GM23248 (cell line): ENCODE data around the gene MED17. TPM values are rescaled to one million over a fixed set of nuclear protein-coding genes. Genes with fewer than 3 reads are reported as not detected.

ENCODE experiments used
- DNase-seq: peaks from one replicate; pipeline ENCODE4 v3.0.0-alpha.2; 2015
- H2AFZ ChIP-seq: fragments of 200-600 bp; sonication (generic); 2 replicates; pipeline ENCODE4 v1.6.1; 2016; ENCODE audit warnings: antibody characterized with exemption
- H3F3A ChIP-seq: fragments of 200-600 bp; sonication (generic); 2 replicates; pipeline ENCODE4 v1.6.1; 2016; ENCODE audit warnings: mild to moderate bottlenecking, antibody characterized with exemption, mixed run types; ENCODE audit not compliant: insufficient read depth
- H3K27ac ChIP-seq: fragments of 200-600 bp; sonication (generic); 2 replicates; pipeline ENCODE4 v1.5.1; 2016; ENCODE audit warnings: mild to moderate bottlenecking
- H3K27me3 ChIP-seq: fragments of 200-600 bp; sonication (generic); replicated peaks from 2 replicates; pipeline ENCODE4 v1.6.1; 2016; ENCODE audit warnings: mild to moderate bottlenecking; ENCODE audit not compliant: insufficient read depth
- H3K36me3 ChIP-seq: fragments of 200-600 bp; sonication (generic); 2 replicates; pipeline ENCODE4 v1.6.1; 2016; ENCODE audit warnings: low read depth, mild to moderate bottlenecking
- H3K4me1 ChIP-seq: fragments of 200-600 bp; sonication (generic); 2 replicates; pipeline ENCODE4 v1.6.1; 2016; ENCODE audit warnings: mild to moderate bottlenecking; ENCODE audit not compliant: insufficient read depth
- H3K4me2 ChIP-seq: fragments of 200-600 bp; sonication (generic); one replicate; pipeline ENCODE4 v1.6.1; 2016; ENCODE audit warnings: mild to moderate bottlenecking; ENCODE audit not compliant: unreplicated experiment
- H3K4me3 ChIP-seq: fragments of 200-600 bp; sonication (generic); 2 replicates; pipeline ENCODE4 v1.5.1; 2016; ENCODE audit warnings: mild to moderate bottlenecking
- H3K79me2 ChIP-seq: fragments of 200-600 bp; sonication (generic); 2 replicates; pipeline ENCODE4 v1.6.1; 2016; ENCODE audit warnings: mild to moderate bottlenecking; ENCODE audit not compliant: insufficient read depth
- H3K9ac ChIP-seq: fragments of 200-600 bp; sonication (generic); 2 replicates; pipeline ENCODE4 v1.6.1; 2016; ENCODE audit warnings: mild to moderate bottlenecking
- H3K9me2 ChIP-seq: fragments of 200-600 bp; sonication (generic); 2 replicates; pipeline ENCODE4 v1.6.1; 2016; ENCODE audit warnings: mixed run types, mild to moderate bottlenecking, moderate library complexity; ENCODE audit not compliant: insufficient read depth
- H3K9me3 ChIP-seq: fragments of 200-600 bp; sonication (generic); one replicate; pipeline ENCODE4 v1.6.1; 2017; ENCODE audit warnings: low read depth
- H4K20me1 ChIP-seq: fragments of 200-600 bp; sonication (generic); 2 replicates; pipeline ENCODE4 v1.6.0; 2016; ENCODE audit not compliant: insufficient read depth
- EZH2 ChIP-seq: fragments of 200-600 bp; sonication (generic); IDR thresholded peaks from 2 replicates; pipeline ENCODE4 v1.6.1; 2018; ENCODE audit warnings: antibody characterized with exemption, mild to moderate bottlenecking; ENCODE audit not compliant: insufficient read depth, poor library complexity, severe bottlenecking
- EZH2phosphoT487 ChIP-seq: fragments of 200-600 bp; sonication (generic); IDR thresholded peaks from 2 replicates; pipeline ENCODE4 v1.6.1; 2018; ENCODE audit warnings: antibody characterized with exemption, moderate library complexity, mild to moderate bottlenecking, low read depth; ENCODE audit not compliant: insufficient read depth
- WGBS, 2 experiments: methylation state at CpG; one replicate each; pipeline ENCODE4 v1.1.6; 2015 to 2017; ENCODE audit warnings: low lambda C conversion rate in 2 of 2, low coverage in 1 of 2; ENCODE audit errors: missing lambda C conversion rate in 2 of 2; 5-methylcytosine and 5-hydroxymethylcytosine counted together
- in situ Hi-C: fragments of 300-500 bp; cut with MboI; formaldehyde crosslinking; loops from 2 replicates; pipeline ENCODE4 v1.15.0; 2020
- polyA plus RNA-seq: library from polyadenylated mRNA; unstranded; fragments of >200 nt; fragmentation: Nextera tagmentation; extraction: Ambion mirVana; gene quantifications from 2 replicates; pipeline ENCODE4 v1.2.1, GENCODE V29; 2016
- total RNA-seq: library from RNA; depleted of rRNA; stranded (reverse); fragments of >200 nt; shearing (Covaris generic); gene quantifications from 2 replicates; pipeline ENCODE4 v1.2.3, GENCODE V29; 2014

MED17 gene
- total and polyA plus RNA-seq, 2 experiments from 2014 or later = 22.2 to 22.4 TPM

DNA sequence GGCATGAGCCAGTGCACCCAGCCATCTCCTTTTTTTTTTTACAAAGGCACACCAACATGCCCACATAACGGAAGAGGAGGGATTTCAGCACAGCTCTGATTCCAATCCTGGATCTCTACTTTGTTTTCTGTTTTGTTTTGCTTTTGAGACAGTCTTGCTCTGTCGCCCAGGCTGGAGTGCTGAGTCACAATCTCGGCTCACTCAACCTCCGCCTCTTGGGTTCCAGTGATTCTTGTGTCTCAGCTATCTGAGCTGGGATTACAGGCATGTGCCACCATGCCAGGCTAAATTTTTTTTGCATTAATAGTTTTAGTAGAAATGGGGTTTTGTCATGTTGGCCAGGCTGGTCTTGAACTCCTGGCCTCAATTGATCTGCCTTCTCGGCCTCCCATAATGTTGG, 38.3 kb downstream of the MED17 start:
- H3K9ac ChIP-seq = no peak overlapping the region
- H3K36me3 ChIP-seq = no peaks in the 10 kb centered on the region
- TF ChIP-seq EZH2phosphoT487 = no peak
- no peak for TF ChIP-seq EZH2
- H3K79me2 ChIP-seq = no peaks in the 10 kb centered on the region
- H3K4me3 ChIP-seq = no peak overlapping the region
- H3K27ac ChIP-seq = no peak overlapping the region
- no peaks in the 10 kb centered on the region for H3K9me3 ChIP-seq
- H3K27me3 ChIP-seq = no peaks in the 10 kb centered on the region
- no peaks in the 10 kb centered on the region for H3K9me2 ChIP-seq
- H3K4me1 ChIP-seq = no peaks in the 10 kb centered on the region
- H2AFZ ChIP-seq = no peak overlapping the region
- DNase-seq = peak; percentile 16
- in situ Hi-C loops = no loop called here
- H3K4me2 ChIP-seq = no peak overlapping the region
- no peaks in the 10 kb centered on the region for H4K20me1 ChIP-seq
- WGBS, 2 experiments = 63 to 79% methylated on average over 5 of the region's 5 CpGs
- H3F3A ChIP-seq = peaks cover 10% of the 10 kb centered on the region; the same call in 1 of the 2 replicates

DNA sequence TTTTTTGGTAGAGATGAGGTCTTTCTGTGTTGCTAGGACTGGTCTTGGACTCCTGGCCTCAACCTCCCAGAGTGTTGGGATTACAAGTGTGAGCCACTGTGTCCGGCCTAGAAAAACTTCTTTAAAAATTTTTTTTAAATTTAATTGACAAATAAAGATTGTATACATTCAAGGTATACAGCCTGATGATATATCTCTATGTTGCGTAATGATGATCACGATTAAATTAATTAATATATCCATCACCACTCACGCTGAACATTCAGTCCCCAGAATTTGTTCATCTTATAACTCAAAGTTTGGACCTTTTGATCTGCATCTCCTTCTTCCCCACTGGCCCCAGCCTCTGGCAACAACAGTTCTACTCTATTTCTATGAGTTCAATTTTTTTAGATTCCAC, 39.1 kb downstream of the MED17 start:
- 85 to 92% methylated on average over 4 of the region's 4 CpGs for WGBS, 2 experiments
- H3K4me3 ChIP-seq = no peak overlapping the region

DNA sequence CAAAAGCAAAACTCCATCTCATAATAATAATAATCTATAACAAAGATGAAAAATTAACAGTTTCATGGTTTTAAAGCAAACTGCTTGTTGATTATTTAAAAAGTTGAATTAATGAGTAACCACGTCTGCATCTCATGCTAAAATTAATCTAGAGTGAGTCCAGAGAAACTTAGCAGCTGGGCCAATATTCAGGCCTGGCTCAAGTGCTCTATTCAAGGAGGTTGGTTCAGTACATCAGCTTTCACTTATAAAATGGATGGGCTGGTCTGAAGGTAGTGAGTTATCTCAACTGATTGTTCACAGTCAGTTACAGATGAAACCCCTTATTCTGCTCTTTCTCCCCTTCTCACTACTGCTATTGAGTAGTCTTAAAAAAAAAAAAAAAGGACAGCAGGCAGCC, 43.3 kb downstream of the MED17 start:
- Histone ChIP-seq H3K36me3 (no peaks in the 10 kb centered on the region), H2AFZ (no peak overlapping the region), H3F3A (no peaks in the 10 kb centered on the region), H3K9me3 (no peaks in the 10 kb centered on the region), H3K4me3 (no peak overlapping the region), H3K79me2 (no peaks in the 10 kb centered on the region), H3K9me2 (no peaks in the 10 kb centered on the region), H4K20me1 (no peaks in the 10 kb centered on the region), H3K9ac (no peak overlapping the region), H3K4me1 (no peaks in the 10 kb centered on the region), H3K27ac (no peak overlapping the region), H3K4me2 (no peak overlapping the region), H3K27me3 (no peaks in the 10 kb centered on the region)
- 37 to 47% methylated on average over 1 of the region's 1 CpG for WGBS, 2 experiments
- no peak for DNase-seq
- in situ Hi-C loops = no loop called here
- TF ChIP-seq EZH2phosphoT487 (no peak), EZH2 (no peak)

More for the DNA sequence above, 39.1 kb downstream of the MED17 start:
- Histone ChIP-seq H2AFZ (no peak overlapping the region), H3K27ac (no peak overlapping the region), H3K9ac (no peak overlapping the region), H3K4me2 (no peak overlapping the region), H3K4me1 (no peaks in the 10 kb centered on the region), H4K20me1 (no peaks in the 10 kb centered on the region), H3K9me2 (no peaks in the 10 kb centered on the region), H3K79me2 (no peaks in the 10 kb centered on the region), H3K27me3 (no peaks in the 10 kb centered on the region), H3K36me3 (no peaks in the 10 kb centered on the region), H3K9me3 (no peaks in the 10 kb centered on the region), H3F3A (0 out of 2 replicates have a peak, but pooled peaks cover 2% of the 10 kb centered on the region)
- TF ChIP-seq EZH2 (no peak), EZH2phosphoT487 (no peak)
- no peak for DNase-seq
- in situ Hi-C loops = no loop called here

DNA sequence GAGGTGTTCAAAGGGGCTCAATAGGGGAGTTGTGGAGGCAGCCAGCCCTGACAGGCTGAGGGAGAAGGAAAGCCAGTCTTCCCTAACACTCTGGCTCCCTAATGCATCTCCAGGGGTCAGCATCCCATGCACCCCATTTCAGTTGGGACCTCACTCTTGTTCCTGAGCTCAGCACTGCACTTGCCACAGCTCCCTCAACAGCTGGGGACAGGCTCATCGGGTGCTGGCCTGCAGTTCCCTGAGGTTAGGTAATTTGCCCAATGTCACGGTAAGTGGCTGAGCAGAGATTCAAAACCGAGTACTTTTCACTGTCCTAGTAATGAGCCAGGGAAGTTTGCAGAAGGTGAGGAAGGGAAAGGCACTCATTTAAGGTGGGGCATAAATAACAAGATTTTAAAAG, 45.5 kb downstream of the MED17 start:
- 37 to 47% methylated on average over 3 of the region's 3 CpGs for WGBS, 2 experiments
- H2AFZ ChIP-seq = no peak overlapping the region
- H3F3A ChIP-seq = no peaks in the 10 kb centered on the region
- no peaks in the 10 kb centered on the region for H3K9me3 ChIP-seq
- H3K4me2 ChIP-seq = no peak overlapping the region
- no peak for DNase-seq
- in situ Hi-C loops = no loop called here
- no peaks in the 10 kb centered on the region for H3K9me2 ChIP-seq
- H3K4me3 ChIP-seq = no peak overlapping the region
- H3K36me3 ChIP-seq = no peaks in the 10 kb centered on the region
- H4K20me1 ChIP-seq = no peaks in the 10 kb centered on the region
- no peak overlapping the region for H3K27ac ChIP-seq
- no peaks in the 10 kb centered on the region for H3K27me3 ChIP-seq
- H3K4me1 ChIP-seq = no peaks in the 10 kb centered on the region
- H3K9ac ChIP-seq = no peak overlapping the region
- no peak for TF ChIP-seq EZH2
- no peak for TF ChIP-seq EZH2phosphoT487
- no peaks in the 10 kb centered on the region for H3K79me2 ChIP-seq
